ENCODE measurements around the gene GDNF. TPM values are rescaled to one million over a fixed set of nuclear protein-coding genes. Genes with fewer than 3 reads are reported as not detected.

The GDNF gene
- polyA plus RNA-seq, 3 donors: not detected

- no peak overlapping the region for H3K4me3 Mint-ChIP-seq
- H3K9me3 ChIP-seq (replicated peaks in 1 of 2; ENCODE audit: control insufficient read depth in 1 of 2, insufficient read depth in 1 of 2, low read length in 2 of 2): peaks cover 0 to 4% of the 10 kb centered on the region in 2 donors
- H3K4me2 ChIP-seq (replicated peaks; ENCODE audit: extremely low read depth, low read length, poor library complexity, severe bottlenecking): no peak overlapping the region
- no peak overlapping the region for H2AFZ ChIP-seq (ENCODE audit: insufficient read depth, low read depth, low read length, poor library complexity, severe bottlenecking)
- DNase-seq: no peak
- no peaks in the 10 kb centered on the region for H4K20me1 ChIP-seq (ENCODE audit: insufficient read depth, low read length)
- H3K27ac Mint-ChIP-seq: no peak overlapping the region
- no peaks in the 10 kb centered on the region for H3K36me3 Mint-ChIP-seq
- H3K4me1 Mint-ChIP-seq: no peaks in the 10 kb centered on the region
- H3K4me1 ChIP-seq (ENCODE audit: control insufficient read depth in 1 of 2, insufficient read depth in 2 of 2, low read length in 2 of 2): no peaks in the 10 kb centered on the region
- no peaks in the 10 kb centered on the region for H3K27me3 ChIP-seq (ENCODE audit: control insufficient read depth in 2 of 2, insufficient read depth in 2 of 2, low read length in 2 of 2)
- H3K36me3 ChIP-seq (replicated peaks in 1 of 2; ENCODE audit: control insufficient read depth in 1 of 2, insufficient read depth in 2 of 2, low read length in 2 of 2): no peaks in the 10 kb centered on the region
- intact Hi-C loops (cut with micrococcal nuclease): no loop called here
- peaks cover 2 to 5% (median 3%) of the 10 kb centered on the region in 3 donors for H3K27me3 Mint-ChIP-seq (ENCODE audit: low read depth in 3 of 3)
- H3K9ac ChIP-seq (ENCODE audit: insufficient read depth, low read length, poor library complexity, severe bottlenecking): no peak overlapping the region
- peaks cover 0 to 4% (median 2%) of the 10 kb centered on the region in 7 donors for H3K9me3 Mint-ChIP-seq
- no peak overlapping the region for H3K4me3 ChIP-seq (replicated peaks in 1 of 3; ENCODE audit: low read depth in 2 of 3, low read length in 3 of 3)
- TF ChIP-seq CTCF (IDR thresholded peaks at IDR 0.05): no peak
- no peak overlapping the region for H3K27ac ChIP-seq (ENCODE audit: low read depth in 1 of 2, low read length in 2 of 2)
- H3K79me2 ChIP-seq (ENCODE audit: insufficient read depth, low read length): no peaks in the 10 kb centered on the region
- no CpG with 5 or more reads among the region's 3 CpGs for WGBS (ENCODE audit: insufficient coverage)
Measured at GRCh38 chr5:37860206-37860605, 20.4 kb upstream of the GDNF start.

- Histone ChIP-seq H3K79me2 (ENCODE audit: insufficient read depth, low read length) (no peaks in the 10 kb centered on the region), H3K4me3 (replicated peaks in 1 of 3; ENCODE audit: low read depth in 2 of 3, low read length in 3 of 3) (no peak overlapping the region), H4K20me1 (ENCODE audit: insufficient read depth, low read length) (no peaks in the 10 kb centered on the region), H3K4me2 (replicated peaks; ENCODE audit: extremely low read depth, low read length, poor library complexity, severe bottlenecking) (no peak overlapping the region), H3K27ac (ENCODE audit: low read depth in 1 of 2, low read length in 2 of 2) (no peak overlapping the region), H3K27me3 (ENCODE audit: control insufficient read depth in 2 of 2, insufficient read depth in 2 of 2, low read length in 2 of 2) (no peaks in the 10 kb centered on the region), H3K9ac (ENCODE audit: insufficient read depth, low read length, poor library complexity, severe bottlenecking) (no peak overlapping the region), H2AFZ (ENCODE audit: insufficient read depth, low read depth, low read length, poor library complexity, severe bottlenecking) (no peak overlapping the region), H3K4me1 (ENCODE audit: control insufficient read depth in 1 of 2, insufficient read depth in 2 of 2, low read length in 2 of 2) (no peaks in the 10 kb centered on the region), H3K36me3 (replicated peaks in 1 of 2; ENCODE audit: control insufficient read depth in 1 of 2, insufficient read depth in 2 of 2, low read length in 2 of 2) (no peaks in the 10 kb centered on the region), H3K9me3 (replicated peaks in 1 of 2; ENCODE audit: control insufficient read depth in 1 of 2, insufficient read depth in 1 of 2, low read length in 2 of 2) (peaks cover 0 to 2% of the 10 kb centered on the region in 2 donors)
- H3K27ac Mint-ChIP-seq: no peak overlapping the region
- intact Hi-C loops (cut with micrococcal nuclease): no loop called here
- no peak for DNase-seq
- H3K27me3 Mint-ChIP-seq (ENCODE audit: low read depth in 3 of 3): peaks cover 2 to 5% (median 3%) of the 10 kb centered on the region in 3 donors
- H3K9me3 Mint-ChIP-seq: peaks cover 0 to 3% (median 2%) of the 10 kb centered on the region in 7 donors
- 20% methylated on average over 1 of the region's 4 CpGs for WGBS (ENCODE audit: insufficient coverage)
- H3K36me3 Mint-ChIP-seq: no peaks in the 10 kb centered on the region
- H3K4me3 Mint-ChIP-seq: no peak overlapping the region
- no peak for TF ChIP-seq CTCF (IDR thresholded peaks at IDR 0.05)
- H3K4me1 Mint-ChIP-seq: no peaks in the 10 kb centered on the region
Measured at GRCh38 chr5:37859805-37860204, 20.0 kb upstream of the GDNF start.
